GM19455 (cell line): ENCODE data around the gene PRKD1.
"Not testable (repeated sequence)": the region's sequence is repeated elsewhere in the genome, so short reads cannot be mapped to it uniquely, and the experiment has no call there.

Source experiments
- ATAC-seq: cut with Tn5 transposase; IDR thresholded peaks from one replicate; pipeline ENCODE4 v1.9.1; 2021; ENCODE audit not compliant: unreplicated experiment

PRKD1 gene

DNA sequence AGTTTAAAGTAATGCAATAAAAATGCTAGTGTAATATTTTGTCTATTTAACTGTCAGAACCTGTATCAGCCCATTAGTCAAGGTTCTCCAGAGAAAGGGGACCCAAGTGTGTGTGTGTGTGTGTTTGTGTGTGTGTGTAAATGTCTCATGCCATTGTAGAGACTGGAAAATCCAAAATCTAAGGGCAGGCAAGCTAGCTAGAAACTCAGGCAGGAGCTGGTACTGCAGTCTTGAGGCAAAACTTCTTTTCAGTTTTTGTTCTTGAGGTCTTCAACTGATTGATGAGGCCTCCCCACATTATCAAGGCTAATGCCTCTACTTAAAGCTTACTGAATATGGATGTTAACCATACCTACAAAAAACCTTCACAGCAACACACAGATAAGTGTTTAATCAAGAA lies 126.7 kb downstream of the PRKD1 start:
- ATAC-seq = no peak

DNA sequence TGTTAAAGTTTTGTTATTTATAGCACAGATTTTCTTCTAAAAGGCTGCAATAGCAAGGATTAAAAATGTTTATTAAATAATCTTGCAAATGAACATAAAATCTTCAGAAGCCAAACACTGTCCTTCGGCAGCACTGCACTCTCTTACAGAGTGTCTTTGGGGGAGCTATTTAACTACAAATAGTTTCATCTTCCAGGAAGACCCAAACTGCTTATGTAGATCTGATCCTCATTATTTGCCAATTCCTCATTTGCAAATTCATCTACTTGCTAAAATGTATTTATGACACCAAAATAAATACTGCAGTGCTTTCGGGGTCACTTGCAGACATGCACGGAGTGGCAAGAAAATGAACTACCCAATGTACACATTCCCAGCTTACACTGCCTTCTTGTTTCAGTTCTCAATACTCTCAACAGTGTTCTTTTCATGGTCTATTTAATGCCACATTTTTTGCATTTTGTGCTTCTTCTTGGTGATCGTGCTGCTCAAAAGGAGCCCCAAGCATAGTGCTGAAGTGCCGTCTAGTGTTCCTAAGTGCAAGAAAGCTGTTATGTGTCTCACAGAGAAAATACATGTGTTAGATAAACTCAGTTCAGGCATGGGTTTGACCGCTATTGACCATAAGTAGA lies 128.1 kb downstream of the PRKD1 start:
- no peak for ATAC-seq

DNA sequence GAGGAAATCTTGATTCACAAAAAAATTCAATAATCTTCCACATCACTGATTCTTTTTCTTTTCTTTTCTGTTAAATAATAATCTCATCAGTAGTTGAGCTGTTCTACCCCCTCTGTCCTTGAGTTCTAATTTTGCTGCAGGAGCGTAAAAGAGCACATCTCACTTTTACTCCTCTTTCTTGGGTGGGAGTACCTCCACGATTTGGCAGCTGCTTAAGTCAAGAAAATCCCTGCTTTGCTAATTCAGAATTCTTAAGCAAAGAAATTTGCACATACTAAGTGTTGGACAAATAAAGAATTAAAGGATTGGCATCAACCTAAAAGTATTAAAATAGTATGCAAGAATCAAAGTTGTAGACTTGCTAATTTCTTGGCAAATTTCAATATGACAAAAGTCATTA lies 128.8 kb downstream of the PRKD1 start:
- ATAC-seq = no peak

DNA sequence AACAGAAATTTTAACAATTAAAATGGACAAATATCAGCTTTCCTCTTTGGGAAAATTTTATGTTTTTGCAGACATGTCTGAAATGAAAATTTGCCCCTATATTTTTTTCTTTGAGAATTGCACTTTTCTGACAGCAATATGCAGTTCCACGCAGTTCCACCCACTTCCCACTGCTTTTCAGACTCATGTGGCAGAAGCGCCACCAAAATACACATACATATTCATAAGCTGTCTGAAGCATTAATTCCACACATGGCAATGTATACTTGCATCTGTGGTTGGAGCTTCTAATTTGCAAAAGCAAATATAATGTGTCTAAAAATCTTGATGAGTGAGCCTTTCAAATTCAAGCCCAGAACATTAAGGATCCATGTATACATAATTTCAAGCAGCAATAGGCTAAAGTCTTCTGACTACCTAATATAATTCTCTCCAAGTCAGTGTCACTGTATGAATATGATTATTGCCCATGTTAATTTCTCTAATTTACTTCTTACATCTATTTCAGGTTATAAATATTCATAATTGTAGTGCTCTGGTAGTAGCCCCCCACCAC lies 129.5 kb downstream of the PRKD1 start:
- no peak for ATAC-seq

DNA sequence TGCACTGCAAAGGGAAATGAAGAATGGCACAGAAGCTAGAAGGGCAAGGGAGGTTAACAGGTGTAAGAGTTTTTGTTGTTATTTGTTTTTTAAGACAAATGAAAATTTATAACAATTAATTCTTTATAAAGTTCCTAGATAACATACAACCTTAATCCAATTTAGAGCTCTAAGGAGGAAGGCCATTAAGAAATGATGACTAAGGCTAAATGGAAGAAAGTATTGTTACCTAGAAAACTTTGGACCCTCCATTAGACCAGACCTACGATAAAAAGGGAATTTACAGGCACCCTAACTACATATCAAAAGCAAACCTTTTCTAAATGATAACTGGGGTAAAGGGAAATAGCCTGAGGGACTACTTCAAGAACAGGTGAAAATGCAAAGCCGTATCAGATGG lies 130.8 kb downstream of the PRKD1 start:
- no peak for ATAC-seq

DNA sequence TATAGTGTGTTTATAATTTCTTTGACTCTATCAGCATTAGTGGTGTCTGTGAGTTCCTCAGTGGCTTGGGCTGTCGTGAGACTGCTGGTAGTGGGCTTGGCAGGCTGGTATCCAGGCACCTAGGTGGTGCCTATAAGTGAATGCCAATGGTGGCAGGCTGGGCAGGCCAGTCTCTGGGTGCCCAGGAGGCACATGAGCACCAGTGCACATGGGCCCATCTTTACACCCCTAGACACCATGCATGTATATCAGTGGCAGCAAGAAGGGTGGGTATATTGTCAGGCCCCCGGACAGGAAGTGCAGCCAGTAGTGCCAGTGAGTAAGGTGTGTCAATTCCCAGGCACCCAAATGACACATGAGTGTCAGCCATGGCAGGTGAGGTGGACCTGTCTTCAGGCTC lies 138.2 kb downstream of the PRKD1 start:
- ATAC-seq = no peak

DNA sequence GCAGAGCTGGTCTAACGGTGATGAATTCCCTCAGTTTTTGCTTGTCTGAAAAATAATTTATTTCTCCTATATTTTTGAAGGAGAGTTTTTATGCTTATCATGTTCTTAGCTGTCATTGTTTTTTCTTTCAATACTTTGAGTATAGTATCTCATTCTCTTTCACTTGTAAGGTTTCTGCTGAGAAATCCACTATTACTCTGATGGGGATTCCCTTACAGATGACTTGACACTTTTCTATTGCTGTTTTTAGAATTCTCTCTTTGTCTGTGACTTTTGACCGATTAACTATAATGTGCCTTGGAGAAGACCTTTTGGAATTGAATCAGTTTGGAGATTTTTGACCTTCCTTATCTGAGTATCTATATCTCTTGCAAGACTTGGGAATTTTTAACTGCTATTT lies 139.6 kb downstream of the PRKD1 start:
- no peak for ATAC-seq

DNA sequence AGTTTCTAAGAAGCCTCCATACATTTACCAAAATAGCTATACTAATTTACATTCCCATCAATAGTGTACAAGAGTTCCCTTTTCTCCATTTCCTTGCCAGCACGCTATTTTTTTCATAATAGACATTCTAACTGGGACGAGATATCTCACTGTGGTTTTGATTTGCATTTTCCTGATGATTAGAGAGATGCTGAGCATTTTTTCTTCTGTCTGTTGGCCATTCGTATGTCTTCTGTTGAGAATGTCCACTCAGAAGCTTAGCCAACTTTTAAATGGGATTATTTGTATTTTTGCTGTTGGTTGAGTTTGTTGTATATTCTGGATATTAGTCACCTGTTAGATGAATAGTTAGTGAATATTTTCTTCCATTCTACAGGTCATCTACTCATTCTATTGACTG lies 144.1 kb downstream of the PRKD1 start:
- no peak for ATAC-seq

DNA sequence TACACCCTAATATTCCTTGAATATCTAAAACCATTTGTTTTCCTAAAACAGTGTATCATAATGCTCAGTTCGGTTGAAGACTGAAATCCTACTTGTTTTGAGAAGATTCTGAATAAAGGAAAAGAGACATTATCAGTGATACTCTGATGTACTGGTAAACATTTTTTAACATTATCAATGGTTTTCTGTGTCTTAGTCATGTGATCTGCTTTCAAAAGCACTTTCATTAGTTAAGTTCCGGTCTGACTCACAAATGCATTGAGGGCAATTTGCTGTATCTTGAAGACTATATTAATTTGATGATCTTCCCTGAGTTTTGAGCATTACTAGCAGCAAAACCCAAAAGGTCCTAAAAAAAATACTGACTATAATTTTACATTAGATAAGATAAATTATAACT lies 145.6 kb downstream of the PRKD1 start:
- no peak for ATAC-seq

DNA sequence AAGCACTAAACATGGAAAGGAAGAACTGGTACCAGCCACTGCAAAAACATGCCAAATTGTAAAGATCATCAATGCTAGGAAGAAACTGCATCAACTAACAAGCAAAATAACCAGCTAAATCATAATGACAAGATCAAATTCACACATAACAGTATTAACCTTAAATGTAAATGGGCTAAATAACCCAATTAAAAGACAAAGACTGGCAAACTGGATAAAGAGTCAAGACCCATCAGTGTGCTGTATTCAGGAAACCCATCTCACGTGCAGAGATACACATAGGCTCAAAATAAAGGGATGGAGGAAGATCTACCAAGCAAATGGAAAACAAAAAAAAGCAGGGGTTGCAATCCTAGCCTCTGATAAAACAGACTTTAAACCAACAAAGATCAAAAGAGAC lies 150.5 kb downstream of the PRKD1 start:
- ATAC-seq = not testable (repeated sequence)

DNA sequence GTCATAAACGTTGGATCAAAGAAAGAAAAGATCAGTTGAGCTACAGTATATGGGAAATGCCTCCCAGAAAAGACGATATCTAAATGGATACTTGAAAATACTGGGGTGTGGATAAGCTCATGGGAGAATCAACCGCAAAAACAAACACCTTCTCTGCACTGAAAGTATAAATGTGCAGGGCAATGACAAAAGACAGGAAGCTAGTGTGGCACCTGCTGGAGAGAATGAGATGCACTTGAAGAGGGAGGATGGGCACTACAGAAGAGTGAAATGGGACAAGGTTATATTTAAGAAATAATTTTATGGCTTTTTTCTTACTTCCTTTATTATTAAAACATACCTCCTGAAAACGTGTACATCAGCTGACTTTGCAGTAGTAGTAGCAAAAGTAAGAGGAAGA lies 153.7 kb downstream of the PRKD1 start:
- ATAC-seq = no peak

DNA sequence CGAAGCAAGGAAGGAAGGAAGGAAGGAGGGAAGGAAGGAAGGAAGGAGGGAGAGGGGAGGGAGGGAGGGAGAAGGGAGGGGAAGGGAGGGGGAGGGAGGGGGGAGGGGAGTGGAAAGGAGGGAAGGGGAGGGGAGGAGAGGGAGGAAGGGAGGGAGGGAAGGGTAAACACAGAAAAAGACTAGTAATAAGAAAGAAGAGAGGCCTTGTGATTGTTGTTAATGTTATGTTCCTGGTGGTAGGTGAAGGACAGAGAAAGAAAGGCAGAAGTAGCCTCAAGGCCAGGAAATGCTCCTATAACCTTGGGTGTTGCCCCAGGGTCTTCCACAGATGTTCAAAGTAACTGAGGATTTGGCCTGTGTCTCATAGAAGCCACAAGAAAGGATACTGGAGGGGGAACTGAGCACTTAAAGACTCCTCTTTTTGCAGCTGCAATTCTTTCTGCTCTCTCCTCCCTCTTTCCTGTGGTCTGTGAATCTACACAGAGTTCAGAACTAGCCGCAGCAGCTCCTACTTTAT lies 164.2 kb downstream of the PRKD1 start:
- no peak for ATAC-seq

DNA sequence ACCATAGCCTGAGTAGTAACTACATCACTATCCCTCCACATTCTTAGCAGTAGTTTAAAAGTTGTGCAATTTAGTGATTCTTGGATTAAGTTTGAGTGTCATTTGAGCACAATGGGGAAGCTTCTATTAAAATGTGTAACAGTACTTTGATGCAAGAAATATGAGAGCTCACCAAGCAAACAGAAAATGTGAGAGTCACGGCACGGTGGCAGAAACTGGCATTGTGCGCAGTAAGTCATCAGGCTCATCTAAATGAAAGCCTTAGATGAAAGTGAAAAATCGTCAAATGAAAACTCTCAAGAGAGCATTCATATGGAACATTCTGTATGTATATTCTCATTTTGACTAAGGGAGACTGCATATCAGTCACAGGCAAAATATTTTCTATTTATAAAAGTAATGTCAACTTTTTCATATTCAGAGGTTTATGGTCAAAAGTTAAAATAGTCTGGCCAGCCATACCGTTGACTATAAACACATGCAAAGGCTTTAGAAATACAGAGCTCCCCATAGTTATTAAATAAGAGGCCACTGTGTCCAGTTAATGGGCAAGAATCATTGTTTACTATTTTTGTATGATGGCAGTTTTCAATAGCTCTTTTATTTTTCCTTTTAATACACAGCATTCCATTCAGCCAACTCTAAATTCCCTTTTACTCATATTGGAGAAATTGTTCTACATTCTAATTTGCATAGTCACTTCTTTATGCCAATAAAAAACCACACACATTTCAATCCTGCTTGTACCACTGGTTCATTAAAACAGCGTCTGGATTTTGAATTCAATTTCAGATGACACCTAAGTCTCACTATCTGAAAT lies 167.9 kb downstream of the PRKD1 start:
- no peak for ATAC-seq

DNA sequence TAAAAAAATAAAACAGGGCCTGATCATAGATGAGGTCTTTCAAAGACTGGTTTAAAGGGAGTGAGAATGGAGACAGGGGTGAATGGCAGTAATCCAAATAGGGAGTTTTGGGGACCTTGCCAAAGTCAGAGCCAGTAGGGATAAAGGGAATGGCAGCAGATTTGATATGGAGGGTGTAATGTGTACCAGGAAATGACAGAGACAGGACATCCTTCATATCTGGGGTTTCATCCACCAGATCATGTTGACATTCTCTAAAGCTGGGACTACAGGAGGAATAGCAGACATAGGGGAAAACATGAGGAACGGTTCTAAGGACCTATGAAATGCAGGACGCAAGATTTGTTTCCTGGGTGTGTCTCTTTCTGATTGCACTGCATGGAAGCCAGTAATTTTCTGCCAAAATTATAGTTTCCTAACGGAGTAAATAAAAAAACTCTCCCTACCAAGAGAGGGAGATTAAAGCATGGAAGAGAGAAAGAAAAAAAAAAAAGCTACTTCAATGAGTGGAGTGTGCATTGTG lies 169.9 kb downstream of the PRKD1 start:
- no peak for ATAC-seq

DNA sequence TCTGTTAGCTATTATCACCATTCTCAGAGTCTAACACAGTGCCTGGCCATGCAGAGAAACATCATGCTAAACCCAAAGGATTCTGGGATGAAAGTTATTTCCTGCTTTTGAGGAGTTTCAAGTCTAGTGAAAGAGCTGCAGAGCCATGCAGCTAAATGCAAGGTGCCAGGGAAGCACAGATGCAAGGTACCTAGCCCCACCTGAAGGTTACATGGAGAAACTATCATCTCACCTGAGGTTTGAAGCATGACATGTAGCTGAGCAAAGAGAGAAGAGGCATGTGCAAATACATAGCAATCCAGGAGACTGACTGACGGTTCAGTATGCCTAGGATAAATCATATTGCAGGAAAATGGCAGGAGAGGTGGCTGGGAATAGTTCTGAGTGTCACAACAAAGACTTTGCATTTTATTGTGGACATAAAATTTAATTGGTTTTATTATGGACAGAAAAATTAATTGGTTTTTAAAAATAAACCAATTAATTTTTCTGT lies 170.4 kb downstream of the PRKD1 start:
- ATAC-seq = no peak

DNA sequence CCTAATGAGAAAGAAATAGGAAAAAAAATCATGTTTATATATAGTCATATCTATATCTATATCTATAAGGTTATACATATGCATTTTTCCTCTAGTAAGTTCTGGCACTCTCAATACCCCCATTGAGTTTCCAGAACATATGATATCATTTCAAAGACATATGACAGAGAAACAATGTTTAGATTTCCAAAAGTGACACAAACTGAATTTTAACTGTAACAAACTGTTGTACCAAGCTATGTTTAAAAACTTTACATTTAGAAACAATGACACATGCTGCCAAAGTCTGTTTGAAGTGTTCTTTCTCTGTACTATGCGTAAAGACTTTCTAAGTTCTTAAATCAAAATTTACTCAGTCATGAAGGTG lies 171.6 kb downstream of the PRKD1 start:
- ATAC-seq = no peak

DNA sequence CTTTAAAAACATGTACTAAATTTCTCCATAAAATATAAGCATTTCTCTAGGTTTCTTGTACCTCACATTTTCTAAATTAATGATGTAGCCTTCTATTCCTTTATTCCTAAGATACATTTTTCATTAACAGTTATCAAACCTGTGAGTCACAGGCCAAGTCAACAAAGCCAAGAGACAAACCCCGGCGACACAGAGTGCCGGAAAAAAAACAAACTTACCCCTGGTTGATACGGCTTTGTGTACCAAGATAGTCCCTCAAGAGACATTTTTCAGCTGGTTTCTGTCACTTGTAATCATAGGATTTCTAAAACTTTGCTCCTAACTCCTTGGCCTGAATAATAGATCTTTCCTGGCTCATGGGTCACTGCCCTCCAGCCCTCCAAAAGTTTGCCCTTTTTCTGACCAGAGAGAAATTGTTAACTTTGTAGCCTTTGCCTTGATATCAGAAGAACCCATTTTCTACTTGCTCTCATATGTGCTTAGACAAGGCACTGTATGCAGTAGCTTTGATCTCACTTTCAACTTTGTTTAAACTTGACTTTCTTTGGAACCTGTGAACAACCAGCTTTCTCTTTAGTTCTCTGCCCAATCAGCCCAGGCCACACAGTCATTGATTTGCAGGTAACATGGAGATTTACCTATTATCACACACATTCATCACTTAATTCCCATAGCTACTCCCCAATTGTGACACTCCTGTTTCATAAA lies 172.2 kb downstream of the PRKD1 start:
- no peak for ATAC-seq

DNA sequence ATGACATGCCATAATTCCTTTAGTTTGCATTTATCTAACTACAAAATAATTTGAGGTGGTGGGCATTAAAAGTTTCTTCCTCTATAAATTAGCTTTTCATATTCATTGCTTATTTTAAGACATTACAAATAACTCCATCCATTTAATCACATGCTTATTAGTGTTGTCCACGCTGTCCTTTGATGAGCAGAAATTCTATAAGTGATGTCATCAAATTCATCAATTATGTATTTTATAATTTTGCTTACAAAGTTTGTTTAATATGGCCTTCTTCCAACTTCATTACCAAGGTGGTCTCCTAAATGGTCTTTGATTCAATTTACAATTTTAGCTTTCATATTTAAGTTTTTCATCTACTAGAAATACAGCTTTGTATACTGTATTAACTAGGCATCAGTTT lies 173.5 kb downstream of the PRKD1 start:
- ATAC-seq = no peak

DNA sequence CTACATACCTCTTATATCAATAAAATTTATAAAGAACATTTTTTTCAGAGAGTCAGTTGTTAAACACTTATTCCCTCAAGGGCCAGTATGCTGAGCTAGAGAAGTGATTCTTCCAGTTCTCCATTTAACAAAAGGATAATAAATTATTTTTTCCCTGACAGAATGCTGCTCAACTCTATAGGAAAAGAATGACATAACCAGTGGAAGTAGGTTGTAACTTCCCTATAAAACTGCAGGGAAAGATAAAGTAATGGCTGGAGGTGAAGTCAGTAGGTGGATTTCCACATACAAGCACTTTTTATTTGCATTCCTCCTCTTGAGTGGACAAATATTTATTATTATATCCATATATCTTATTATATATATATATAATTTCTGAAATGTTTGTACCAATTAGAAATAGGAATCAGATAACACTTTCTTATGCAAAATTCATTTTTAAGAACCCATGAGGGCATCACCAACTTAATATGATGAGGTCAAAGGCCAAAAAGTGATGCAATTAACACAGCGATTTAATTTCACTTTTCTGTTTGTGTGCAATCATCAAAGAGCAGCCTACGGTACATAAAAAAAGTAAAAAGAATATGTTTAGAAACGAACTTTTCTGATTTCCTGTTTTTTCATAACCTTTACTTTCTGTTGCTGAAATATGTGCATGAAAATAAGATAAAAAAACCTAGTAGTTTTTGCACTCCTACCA lies 175.3 kb downstream of the PRKD1 start:
- ATAC-seq = no peak

DNA sequence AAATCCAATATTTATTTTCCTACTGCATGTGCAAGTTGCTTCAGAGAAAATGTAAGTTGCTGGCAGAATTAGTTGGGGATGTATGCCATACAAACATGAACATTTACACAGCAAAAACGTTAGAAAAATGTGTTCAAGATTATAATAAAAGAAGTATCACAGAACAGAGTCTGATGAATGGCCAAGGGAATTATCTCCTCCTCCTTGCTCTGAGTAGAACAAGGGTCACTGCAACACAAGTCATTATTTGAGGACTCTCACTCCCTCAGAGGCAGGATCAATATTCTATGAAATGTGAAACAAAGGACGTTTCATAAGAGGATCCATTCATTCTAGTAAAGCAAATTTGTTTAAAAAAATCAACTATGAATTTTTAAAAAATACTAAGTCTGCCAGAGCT lies 177.8 kb downstream of the PRKD1 start:
- ATAC-seq = no peak

DNA sequence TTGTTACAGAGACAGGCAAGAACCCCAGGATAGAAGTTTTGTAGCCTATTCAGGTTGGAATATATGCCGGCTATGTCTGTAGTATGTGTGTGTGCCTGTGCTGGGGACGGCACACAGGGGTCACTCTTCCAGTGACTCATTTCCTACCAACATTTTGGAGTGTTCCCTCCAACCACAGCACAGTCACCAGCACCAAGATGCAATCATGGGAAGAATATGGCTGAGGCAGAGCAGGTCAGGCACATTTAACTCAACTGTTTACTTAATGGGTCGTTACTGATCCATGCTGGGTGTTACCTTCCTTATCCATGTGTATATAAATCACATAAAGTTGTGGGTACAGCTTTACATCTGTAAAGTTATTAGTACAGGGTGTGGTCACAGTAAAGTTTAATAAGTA lies 178.3 kb downstream of the PRKD1 start:
- ATAC-seq = no peak
